Astrocyte of the cerebellum (primary cell): Measurements from ENCODE around the gene EVPL.

Source experiments
- DNase-seq: peaks from one replicate; pipeline ENCODE4 v3.0.0-alpha.2; 2011; ENCODE audit warnings: low read depth
- H3K4me3 ChIP-seq: 2 replicates; pipeline ENCODE4 v1.5.1; 2011; ENCODE audit warnings: mild to moderate bottlenecking, low read depth, low read length, moderate library complexity
- CTCF ChIP-seq: IDR thresholded peaks from 2 replicates; pipeline ENCODE4 v1.5.1; 2012; ENCODE audit warnings: low read length, low read depth, moderate library complexity, mild to moderate bottlenecking; ENCODE audit errors: missing control alignments
- in situ Hi-C: cut with HindIII; loops from 2 replicates; pipeline ENCODE4 v1.10.0; 2017; ENCODE audit warnings: low sequenced_read_pairs

EVPL gene

GRCh38 chr17:75998327-75998795 is 28.7 kb downstream of the EVPL start:
- DNase-seq = no peak
- TF ChIP-seq CTCF = no peak
- in situ Hi-C loops = no loop called here
- H3K4me3 ChIP-seq = no peak overlapping the region

GRCh38 chr17:75996665-75997590 is 30.2 kb downstream of the EVPL start:
- no peak for TF ChIP-seq CTCF
- no peak overlapping the region for H3K4me3 ChIP-seq
- DNase-seq = no peak
- in situ Hi-C loops = no loop called here

DNA sequence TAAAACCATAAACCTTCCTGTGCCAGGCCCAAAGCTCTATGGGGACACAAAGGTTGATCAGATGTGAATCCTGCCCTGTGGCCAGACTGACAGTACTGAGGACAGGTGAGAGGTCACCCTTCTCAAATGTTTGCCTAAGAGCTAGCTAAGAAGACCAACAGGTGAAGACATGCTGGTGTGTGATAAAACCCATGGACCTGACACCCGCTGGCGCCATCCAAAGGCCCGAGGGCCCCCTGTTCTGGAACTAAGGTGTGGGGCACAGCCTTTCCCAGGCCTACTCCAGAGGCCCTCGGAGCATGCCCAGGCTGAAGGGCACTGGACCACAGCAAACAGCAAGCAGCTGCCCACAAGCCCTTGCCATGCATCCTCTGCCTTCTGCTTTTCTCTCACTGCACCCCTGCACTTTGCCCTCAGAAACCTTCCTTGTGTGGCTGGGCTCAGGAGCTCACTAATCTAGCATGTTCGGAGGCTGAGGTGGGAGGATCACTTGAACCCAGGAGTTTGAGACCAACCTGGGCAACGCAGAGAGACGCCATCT is 31.7 kb downstream of the EVPL start:
- DNase-seq = no peak
- no peak overlapping the region for H3K4me3 ChIP-seq
- TF ChIP-seq CTCF = no peak
- in situ Hi-C loops = no loop called here

DNA sequence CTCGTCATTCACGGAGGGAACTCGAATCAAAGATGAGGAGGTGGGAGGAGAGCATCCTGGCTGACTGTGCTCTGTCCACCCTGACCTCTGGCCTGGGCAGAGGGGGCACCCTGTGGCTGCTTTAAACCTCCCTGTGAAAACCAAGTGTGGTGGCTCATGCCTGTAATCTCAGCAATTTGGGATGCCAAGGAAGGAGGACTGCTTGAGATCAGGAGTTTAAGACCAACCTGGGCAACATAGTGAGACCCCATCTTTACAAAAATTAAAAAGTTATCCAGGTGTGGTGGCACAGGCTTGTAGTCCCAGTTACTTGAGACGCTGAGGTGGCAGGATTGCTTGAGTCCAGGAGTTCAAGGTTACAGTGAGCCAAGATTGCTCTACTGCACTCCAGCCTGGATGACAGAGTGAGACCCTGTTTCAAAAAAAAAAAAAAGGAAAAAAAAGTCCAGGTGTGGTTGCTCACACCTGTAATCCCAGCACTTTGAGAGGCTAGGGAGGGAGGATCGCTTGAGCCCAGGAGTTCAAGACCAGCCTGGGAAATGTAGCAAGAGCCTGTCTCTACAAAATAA is 32.2 kb downstream of the EVPL start:
- H3K4me3 ChIP-seq = no peak overlapping the region
- DNase-seq = no peak
- no peak for TF ChIP-seq CTCF
- in situ Hi-C loops = no loop called here

DNA sequence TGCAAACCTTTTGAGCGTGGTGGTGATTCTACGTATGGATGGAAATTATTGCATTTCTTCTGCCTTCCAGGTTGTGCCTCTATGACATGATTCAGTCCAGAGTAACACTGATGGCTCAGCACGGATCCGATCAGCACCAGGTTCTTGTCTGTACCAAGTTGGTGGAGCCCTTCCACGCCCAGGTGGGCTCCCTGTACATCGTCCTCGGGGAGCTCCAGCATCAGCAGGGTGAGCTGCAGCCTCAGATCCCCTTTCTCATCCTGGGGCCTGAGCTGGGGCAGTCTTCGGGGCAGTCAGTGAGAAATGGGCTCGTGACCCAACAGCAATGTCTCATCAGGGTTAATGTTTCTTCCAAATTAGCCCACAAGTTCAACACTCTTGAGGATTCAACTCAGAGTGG is 35.7 kb downstream of the EVPL start:
- no peak for DNase-seq
- no peak for TF ChIP-seq CTCF
- H3K4me3 ChIP-seq = no peak overlapping the region
- in situ Hi-C loops = no loop called here

DNA sequence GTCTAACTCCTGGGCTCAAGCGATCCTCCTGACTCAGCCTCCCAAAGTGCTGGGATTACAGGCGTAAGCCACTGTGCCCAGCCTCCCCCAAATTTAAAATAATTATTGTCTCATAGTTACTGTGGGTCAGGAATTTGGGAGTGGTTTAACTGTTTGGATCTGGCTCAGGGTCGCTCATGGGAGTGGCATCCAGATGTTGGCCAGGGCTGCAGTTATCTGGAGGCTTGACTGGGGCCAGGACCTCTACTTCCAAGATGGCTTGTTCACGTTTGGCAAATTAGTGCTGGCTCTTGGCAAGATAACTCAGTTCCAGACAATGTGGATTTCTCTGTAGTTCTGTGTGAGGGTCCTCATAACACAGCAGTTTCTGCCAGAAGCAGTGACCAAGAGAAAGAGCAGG is 40.1 kb downstream of the EVPL start:
- DNase-seq = no peak
- TF ChIP-seq CTCF = no peak
- no peak overlapping the region for H3K4me3 ChIP-seq
- in situ Hi-C loops = no loop called here
